Stimulated activated naive CD8-positive, alpha-beta T cell treated with anti-CD3 and anti-CD28 coated beads, Interleukin-15, amount 100 ng/mL, for 72 hours (primary cell): ENCODE measurements around the gene OR8D1.
"Not testable (repeated sequence)": the region's sequence is repeated elsewhere in the genome, so short reads cannot be mapped to it uniquely, and the experiment has no call there.

ENCODE experiments used
- ATAC-seq: fragments of 150-1000 bp; cut with Tn5 transposase; 2 replicates; pipeline ENCODE4 v1.10.0; 2021; ENCODE audit warnings: mild to moderate bottlenecking, moderate library complexity
- DNase-seq, 2 donors: peaks; one replicate each; pipeline ENCODE4 v3.0.0; 2021 to 2022
- H3K27ac Mint-ChIP-seq, 2 donors: one replicate each; pipeline ENCODE4 v1.8.0; 2022; ENCODE audit warnings: mild to moderate bottlenecking in 2 of 2, mixed read lengths in 2 of 2, moderate library complexity in 2 of 2
- H3K27me3 Mint-ChIP-seq: one replicate; pipeline ENCODE4 v1.8.0; 2022; ENCODE audit warnings: mixed read lengths
- H3K4me1 Mint-ChIP-seq: one replicate; pipeline ENCODE4 v1.8.0; 2022; ENCODE audit warnings: mild to moderate bottlenecking, mixed read lengths
- H3K4me3 Mint-ChIP-seq, 2 donors: one replicate each; pipeline ENCODE4 v1.8.0; 2022; ENCODE audit warnings: mild to moderate bottlenecking in 2 of 2, mixed read lengths in 2 of 2, moderate library complexity in 1 of 2
- H3K9me3 Mint-ChIP-seq, 2 donors: one replicate each; pipeline ENCODE4 v1.8.0; 2022; ENCODE audit warnings: mixed read lengths in 2 of 2

Gene OR8D1

DNA sequence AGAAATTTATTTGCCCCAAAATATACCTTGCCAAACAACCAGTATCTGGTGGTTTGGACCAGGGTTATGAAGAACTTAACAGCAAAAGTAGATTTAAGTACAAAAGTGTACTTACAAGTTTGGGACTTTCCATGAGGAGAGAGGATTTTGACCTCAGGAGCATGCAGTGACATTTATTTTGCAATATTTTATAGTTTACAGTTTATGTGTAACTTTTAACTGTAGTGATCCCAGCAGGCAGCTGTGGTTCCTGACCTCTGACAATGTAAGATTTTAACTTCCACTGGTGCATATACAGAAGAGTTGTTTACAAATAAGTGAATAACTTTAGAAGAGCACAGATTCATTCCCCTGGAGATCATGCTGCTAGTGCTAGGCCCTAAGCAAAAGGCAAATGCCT lies 6.7 kb downstream of the OR8D1 start:
- Mint-ChIP-seq H3K4me3 (no peak overlapping the region), H3K27me3 (peaks cover 7% of the 10 kb centered on the region), H3K4me1 (no peaks in the 10 kb centered on the region), H3K9me3 (no peaks in the 10 kb centered on the region), H3K27ac (no peak overlapping the region)
- ATAC-seq = no peak
- no peak for DNase-seq

DNA sequence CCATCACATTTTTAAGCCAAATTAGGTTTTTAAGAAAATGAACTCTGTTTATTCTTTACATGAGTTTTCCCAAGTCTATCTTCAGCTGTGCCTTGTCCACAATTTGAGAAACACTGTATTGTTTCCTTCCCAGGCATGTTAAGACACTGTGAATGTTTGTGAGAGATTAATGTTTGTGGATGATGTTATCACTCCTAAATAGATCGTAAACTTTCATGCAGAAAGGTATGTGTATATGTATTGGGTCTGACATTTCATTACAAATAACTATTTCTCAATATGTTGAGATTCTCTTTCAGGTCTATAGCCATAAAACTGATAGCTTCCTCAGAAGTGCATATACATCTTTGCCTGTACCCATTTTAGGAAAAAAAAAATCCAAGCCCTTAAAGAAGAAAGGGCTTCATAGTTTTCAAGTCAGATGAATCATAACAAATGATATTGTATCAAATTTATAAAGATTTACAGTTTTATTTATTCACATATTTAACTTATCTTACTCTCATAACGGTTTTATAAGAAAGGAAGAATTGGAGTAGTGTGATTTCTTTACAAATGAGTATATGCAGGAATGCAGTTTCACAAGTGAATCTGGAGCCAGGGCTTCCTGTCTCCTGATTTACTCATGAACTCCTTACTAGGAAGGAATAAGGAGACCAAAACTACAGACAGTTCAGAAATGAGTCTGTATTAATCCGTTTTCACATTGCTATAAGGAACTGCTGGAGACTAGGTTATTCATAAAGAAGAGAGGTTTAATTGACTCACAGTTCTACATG lies 11.2 kb downstream of the OR8D1 start:
- no peaks in the 10 kb centered on the region for H3K9me3 Mint-ChIP-seq
- H3K27me3 Mint-ChIP-seq = peaks cover 7% of the 10 kb centered on the region
- no peak overlapping the region for H3K4me3 Mint-ChIP-seq
- DNase-seq (no peak), ATAC-seq (no peak)
- H3K4me1 Mint-ChIP-seq = no peaks in the 10 kb centered on the region
- H3K27ac Mint-ChIP-seq = no peak overlapping the region

DNA sequence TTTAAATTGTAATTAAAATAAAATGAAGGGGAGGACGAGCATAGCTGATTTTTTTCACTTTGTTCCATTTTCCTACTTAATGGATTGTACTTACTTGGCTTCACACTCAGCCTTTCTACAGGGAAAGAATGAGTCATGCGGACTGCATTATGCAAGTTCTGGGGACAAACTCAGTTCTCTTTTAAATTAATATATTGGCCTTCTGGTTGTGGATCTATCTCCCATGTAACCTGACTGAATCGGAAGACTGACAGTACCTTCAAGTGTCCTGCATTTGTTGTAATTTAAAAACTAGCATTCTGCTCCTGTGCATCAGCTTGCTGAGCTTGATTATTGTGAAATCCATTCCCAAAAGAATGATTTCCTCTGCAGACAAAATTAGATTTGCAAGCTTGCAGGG lies 12.2 kb downstream of the OR8D1 start:
- no peaks in the 10 kb centered on the region for H3K4me1 Mint-ChIP-seq
- DNase-seq (no peak), ATAC-seq (no peak)
- H3K4me3 Mint-ChIP-seq = no peak overlapping the region
- H3K9me3 Mint-ChIP-seq = no peaks in the 10 kb centered on the region
- H3K27me3 Mint-ChIP-seq = peaks cover 2% of the 10 kb centered on the region
- H3K27ac Mint-ChIP-seq = no peak overlapping the region

DNA sequence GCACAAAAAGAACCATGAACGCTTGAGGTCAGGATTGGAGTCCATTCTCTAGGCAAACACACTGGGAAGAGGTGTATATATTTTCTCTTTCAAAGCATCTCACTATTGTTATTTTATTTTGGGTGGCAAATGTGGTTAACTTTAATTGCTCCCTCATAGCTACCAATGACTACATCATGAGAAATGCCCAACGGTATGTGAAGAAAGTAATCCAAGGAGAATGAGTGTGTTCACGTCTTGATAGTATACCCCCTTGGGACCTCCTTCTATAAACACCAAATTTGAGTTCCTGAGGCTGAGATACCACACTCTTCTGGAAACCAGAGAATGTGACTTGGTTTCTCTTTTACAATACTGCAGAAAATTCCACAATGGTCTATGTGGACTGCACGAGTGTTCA lies 15.8 kb downstream of the OR8D1 start:
- Mint-ChIP-seq H3K27ac (no peak overlapping the region), H3K9me3 (no peaks in the 10 kb centered on the region), H3K4me1 (no peaks in the 10 kb centered on the region), H3K4me3 (no peak overlapping the region), H3K27me3 (no peaks in the 10 kb centered on the region)
- no peak for ATAC-seq
- no peak for DNase-seq

DNA sequence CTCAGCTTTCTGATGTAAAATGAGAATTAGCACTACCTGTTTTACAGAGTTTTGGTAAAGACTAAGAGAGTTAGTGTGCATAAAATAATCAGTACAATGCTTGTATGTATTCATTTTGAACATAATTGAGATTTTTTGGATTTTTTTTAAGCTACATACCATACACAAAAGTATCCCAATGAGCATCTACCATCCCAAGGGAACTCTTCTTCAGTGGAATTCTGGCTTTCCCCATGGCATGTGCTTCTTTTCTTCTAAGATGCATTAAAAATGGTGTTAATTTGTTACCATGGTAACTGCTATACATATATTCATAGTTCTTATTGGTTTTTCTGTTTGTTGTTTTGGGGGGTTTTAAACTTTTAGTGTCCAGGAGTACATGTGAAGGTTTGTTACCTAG lies 17.7 kb downstream of the OR8D1 start:
- no peaks in the 10 kb centered on the region for H3K27me3 Mint-ChIP-seq
- H3K4me3 Mint-ChIP-seq = no peak overlapping the region
- DNase-seq = no peak
- no peak for ATAC-seq
- peaks cover 0 to 7% of the 10 kb centered on the region in 2 donors for H3K9me3 Mint-ChIP-seq
- H3K27ac Mint-ChIP-seq = no peak overlapping the region
- H3K4me1 Mint-ChIP-seq = no peaks in the 10 kb centered on the region

DNA sequence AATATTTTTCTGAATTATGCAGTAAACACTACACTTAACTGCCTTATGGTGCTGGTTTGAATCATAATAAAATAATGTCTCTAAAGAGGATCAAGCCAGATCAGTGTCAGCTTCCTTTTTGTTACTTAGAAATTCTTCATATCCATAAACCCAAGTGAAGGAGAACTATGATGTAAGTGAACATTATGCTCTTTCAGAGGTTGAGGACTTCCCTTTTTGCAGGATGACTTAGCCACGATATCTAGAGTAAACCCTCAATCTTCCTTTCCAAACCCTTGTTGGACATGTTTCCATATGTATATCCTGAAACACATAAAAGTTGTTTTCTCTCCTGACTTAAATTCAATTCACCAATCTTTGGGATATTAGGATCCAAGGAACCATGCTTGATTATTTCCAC lies 19.1 kb downstream of the OR8D1 start:
- Mint-ChIP-seq H3K27ac (no peak overlapping the region), H3K4me3 (no peak overlapping the region), H3K27me3 (no peaks in the 10 kb centered on the region), H3K9me3 (peaks cover 0 to 7% of the 10 kb centered on the region in 2 donors), H3K4me1 (no peaks in the 10 kb centered on the region)
- ATAC-seq (no peak), DNase-seq (no peak)

DNA sequence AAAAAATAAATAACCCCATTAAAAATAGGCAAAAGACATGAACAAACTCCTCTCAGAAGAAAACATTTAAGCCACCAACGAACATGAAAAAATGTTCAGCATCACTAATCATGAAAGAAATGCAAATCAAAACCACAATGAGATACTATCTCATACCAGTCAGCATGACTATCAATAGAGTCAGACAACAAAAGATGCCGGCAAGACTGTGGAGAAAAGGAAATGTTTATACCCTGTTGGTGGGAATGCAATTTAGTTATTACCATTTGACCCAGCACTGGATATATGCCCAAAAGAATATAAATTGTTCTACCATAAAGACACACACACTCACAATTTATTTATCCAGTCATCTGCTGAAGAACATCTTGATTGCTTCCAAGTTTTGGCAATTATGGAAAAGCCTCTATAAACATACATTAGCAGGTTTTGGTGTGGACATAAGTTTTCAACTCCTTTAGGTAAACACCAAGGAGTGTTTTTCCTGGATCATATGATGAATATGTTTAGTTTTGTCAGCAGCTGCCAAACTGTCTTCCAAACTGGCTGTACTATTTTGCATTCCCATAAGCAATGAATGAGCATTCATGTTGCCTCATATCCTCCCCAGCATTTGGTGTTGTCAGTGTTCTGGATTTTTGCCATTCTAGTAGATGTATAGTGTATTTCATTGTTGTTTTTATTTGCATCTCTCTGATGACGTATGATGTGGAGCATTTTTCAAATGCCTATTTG lies 28.0 kb downstream of the OR8D1 start:
- ATAC-seq = no peak
- H3K9me3 Mint-ChIP-seq = peaks cover 3 to 34% of the 10 kb centered on the region in 2 donors
- H3K27me3 Mint-ChIP-seq = no peaks in the 10 kb centered on the region
- DNase-seq = no peak
- no peak overlapping the region for H3K4me3 Mint-ChIP-seq
- H3K4me1 Mint-ChIP-seq = no peaks in the 10 kb centered on the region
- H3K27ac Mint-ChIP-seq = no peak overlapping the region

DNA sequence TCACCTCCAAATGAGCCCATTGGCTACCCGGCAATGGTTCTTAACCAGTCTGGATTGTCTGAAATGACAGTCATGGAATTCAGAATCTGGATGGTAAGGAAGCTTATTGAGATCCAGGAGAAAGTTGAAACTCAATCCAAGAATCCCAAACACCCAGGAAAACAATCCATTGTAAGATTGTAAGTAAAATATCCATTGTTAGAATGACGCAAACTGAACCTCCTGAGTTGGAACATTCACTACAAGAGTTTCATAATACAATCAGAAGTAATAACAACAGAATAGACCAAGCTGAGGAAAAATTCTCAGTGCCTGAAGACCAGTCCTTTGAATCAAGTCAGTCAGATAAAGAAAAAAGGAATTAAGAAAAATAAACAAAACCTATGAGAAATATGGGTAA lies 35.5 kb downstream of the OR8D1 start:
- DNase-seq = no peak
- no peak for ATAC-seq
- Mint-ChIP-seq H3K4me3 (no peak overlapping the region), H3K9me3 (peaks cover 0 to 30% of the 10 kb centered on the region in 2 donors), H3K4me1 (no peaks in the 10 kb centered on the region), H3K27ac (no peak overlapping the region), H3K27me3 (peaks cover 10% of the 10 kb centered on the region)

DNA sequence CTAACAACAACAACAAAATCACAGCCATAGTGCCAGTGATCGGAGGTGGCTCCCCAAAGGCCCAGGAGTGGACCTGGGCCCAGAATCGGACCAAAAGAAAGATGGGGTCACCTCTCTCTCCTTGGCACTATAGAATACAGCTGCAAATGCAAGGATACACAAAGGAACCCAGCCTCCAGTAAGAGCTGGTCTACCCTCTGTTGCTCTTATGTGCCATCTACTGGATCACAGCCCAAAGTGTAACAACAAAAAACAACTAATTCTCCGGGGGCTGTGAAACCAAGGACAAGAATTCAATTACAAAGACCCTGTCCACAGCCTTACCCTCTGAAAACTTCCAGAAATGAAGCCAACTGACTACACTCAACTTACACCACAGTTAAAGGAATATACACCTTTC lies 35.9 kb downstream of the OR8D1 start:
- no peaks in the 10 kb centered on the region for H3K4me1 Mint-ChIP-seq
- peaks cover 0 to 26% of the 10 kb centered on the region in 2 donors for H3K9me3 Mint-ChIP-seq
- ATAC-seq (no peak), DNase-seq (no peak)
- H3K27ac Mint-ChIP-seq = no peak overlapping the region
- peaks cover 10% of the 10 kb centered on the region for H3K27me3 Mint-ChIP-seq
- no peak overlapping the region for H3K4me3 Mint-ChIP-seq

DNA sequence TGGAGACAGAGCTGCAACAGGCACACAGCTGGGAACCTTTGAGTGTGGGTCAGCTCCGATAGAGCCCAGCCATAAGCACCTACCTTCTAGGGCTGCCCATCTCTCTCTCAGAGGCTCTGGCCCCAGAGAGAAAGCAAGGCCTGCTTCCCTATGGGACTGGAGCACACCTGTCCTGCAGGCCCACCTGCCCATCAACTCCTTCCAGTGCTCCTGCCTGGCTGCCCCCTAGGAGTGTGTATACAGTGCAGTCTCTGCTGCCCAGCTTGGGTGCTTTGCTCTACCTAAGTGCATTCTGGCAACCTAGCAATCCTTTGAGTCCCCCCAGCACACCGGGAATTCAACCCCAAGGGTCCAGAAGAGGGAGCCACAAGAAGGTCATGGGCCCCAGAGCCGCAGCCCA lies 36.5 kb downstream of the OR8D1 start:
- no peak overlapping the region for H3K4me3 Mint-ChIP-seq
- peaks cover 0 to 26% of the 10 kb centered on the region in 2 donors for H3K9me3 Mint-ChIP-seq
- H3K27ac Mint-ChIP-seq = no peak overlapping the region
- no peaks in the 10 kb centered on the region for H3K4me1 Mint-ChIP-seq
- H3K27me3 Mint-ChIP-seq = peaks cover 10% of the 10 kb centered on the region
- peak; percentile 33 for ATAC-seq
- DNase-seq = no peak

DNA sequence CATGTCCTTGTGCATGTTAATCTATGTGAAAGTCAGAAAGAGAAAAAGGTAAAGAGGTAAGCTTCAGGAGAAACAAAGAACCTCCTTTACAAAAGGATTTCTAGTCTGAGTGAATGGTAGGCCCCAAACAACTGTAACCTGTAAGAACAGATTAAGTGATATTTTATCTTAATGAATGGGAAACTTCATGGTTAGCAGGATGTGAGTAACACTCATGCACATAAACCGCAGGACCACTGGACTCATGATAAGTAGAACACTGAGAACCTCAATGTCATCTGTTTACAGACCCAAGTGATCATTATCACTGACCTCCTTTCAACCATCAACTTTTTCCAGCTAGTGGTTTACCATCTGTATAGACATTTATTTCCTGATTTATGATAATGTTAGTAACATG lies 37.7 kb downstream of the OR8D1 start:
- H3K27ac Mint-ChIP-seq = no peak overlapping the region

DNA sequence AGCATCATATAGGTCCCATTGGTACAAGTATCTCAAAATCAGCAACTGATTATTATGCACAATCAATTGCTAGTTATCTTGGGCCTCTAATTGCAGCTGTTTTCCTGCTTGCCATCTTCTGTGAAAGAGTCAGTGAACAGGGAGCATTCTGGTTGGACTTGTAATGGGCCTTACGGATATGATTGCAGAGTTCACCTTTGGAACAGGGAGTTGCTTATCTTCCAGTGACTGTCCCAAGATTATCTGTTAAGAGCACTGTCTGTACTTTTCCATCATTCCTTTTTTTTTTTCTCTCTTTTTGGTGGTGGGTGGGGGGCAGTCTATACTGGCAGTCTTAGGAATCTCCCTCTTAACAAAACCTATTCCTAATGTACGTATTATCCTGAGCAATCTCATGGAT lies 39.7 kb downstream of the OR8D1 start:
- no peaks in the 10 kb centered on the region for H3K9me3 Mint-ChIP-seq
- ATAC-seq (no peak), DNase-seq (no peak)
- H3K27ac Mint-ChIP-seq = no peak overlapping the region
- H3K4me3 Mint-ChIP-seq = no peak overlapping the region
- H3K4me1 Mint-ChIP-seq = no peaks in the 10 kb centered on the region
- H3K27me3 Mint-ChIP-seq = peaks cover 10% of the 10 kb centered on the region

More for the DNA sequence above, 37.7 kb downstream of the OR8D1 start:
- ATAC-seq (peak; percentile 67), DNase-seq (no peak)
- no peaks in the 10 kb centered on the region for H3K4me1 Mint-ChIP-seq
- H3K27me3 Mint-ChIP-seq = peaks cover 10% of the 10 kb centered on the region
- H3K4me3 Mint-ChIP-seq = no peak overlapping the region
- H3K9me3 Mint-ChIP-seq = peaks cover 0 to 18% of the 10 kb centered on the region in 2 donors

DNA sequence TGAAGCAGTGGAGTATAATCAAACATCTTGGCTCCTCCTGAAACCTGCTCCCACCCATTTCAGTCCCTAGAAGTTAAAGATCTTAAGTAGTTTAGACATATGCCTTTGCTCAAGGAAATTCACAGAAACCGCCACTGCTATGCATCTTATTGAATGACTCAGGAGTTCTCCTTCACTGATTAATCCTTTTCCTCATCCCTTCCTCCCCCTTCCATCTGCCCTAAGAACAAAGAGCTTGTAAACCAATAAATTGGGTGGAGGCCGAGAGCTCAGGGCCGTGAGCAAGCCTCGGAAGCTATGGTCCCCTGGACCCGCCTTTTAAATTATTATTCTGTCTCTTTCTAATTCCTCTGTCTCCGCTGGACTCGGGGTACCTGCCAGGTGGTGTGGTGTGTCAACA lies 42.9 kb downstream of the OR8D1 start:
- not testable (repeated sequence) for H3K27ac Mint-ChIP-seq, H3K4me3 Mint-ChIP-seq, H3K9me3 Mint-ChIP-seq, ATAC-seq, DNase-seq, H3K27me3 Mint-ChIP-seq, H3K4me1 Mint-ChIP-seq

DNA sequence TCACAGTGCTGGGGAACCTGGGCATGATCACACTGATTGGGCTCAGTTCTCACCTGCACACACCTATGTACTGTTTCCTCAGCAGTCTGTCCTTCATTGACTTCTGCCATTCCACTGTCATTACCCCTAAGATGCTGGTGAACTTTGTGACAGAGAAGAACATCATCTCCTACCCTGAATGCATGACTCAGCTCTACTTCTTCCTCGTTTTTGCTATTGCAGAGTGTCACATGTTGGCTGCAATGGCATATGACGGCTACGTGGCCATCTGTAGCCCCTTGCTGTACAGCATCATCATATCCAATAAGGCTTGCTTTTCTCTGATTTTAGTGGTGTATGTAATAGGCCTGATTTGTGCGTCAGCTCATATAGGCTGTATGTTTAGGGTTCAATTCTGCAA lies 48.7 kb downstream of the OR8D1 start:
- DNase-seq, H3K27ac Mint-ChIP-seq, H3K4me1 Mint-ChIP-seq, H3K9me3 Mint-ChIP-seq, H3K4me3 Mint-ChIP-seq, H3K27me3 Mint-ChIP-seq, ATAC-seq: not testable (repeated sequence)

DNA sequence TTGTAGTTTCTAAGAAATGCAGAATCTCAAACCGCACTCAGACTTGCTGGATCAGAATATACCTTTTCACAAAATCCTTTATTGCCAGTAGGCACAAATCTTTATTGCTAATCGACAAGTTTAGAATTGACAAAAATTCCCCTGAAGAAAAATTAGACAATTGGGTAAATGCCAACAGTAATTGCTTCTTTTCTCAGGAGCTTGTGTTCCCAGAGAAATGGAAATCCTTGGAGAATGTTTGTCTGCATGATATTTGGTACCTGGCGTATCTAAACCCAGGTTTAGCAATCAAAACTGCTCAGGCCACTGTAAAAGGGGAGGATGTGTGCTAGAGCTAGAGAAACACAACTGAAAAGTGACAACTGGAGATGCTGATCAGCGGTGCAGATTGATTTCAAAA lies 57.7 kb downstream of the OR8D1 start, which contains the start of gene OR8G5:
TSS of gene OR8G5 (plus strand) at position 301 of the 400 bp plus-strand sequence. CDS start 8,556 bp downstream, outside the sequence.
- Mint-ChIP-seq H3K27ac (no peak within 1 kb of the TSS), H3K27me3 (no peaks in the 10 kb centered on the region)

More for the DNA sequence above, 57.7 kb downstream of the OR8D1 start, which contains the start of gene OR8G5:
- DNase-seq = no peak
- Mint-ChIP-seq H3K9me3 (no peaks in the 10 kb centered on the region), H3K4me1 (no peaks in the 10 kb centered on the region), H3K4me3 (no peak within 1 kb of the TSS)
- no peak for ATAC-seq
